ENCODE data around the gene SMIM45.

DNA sequence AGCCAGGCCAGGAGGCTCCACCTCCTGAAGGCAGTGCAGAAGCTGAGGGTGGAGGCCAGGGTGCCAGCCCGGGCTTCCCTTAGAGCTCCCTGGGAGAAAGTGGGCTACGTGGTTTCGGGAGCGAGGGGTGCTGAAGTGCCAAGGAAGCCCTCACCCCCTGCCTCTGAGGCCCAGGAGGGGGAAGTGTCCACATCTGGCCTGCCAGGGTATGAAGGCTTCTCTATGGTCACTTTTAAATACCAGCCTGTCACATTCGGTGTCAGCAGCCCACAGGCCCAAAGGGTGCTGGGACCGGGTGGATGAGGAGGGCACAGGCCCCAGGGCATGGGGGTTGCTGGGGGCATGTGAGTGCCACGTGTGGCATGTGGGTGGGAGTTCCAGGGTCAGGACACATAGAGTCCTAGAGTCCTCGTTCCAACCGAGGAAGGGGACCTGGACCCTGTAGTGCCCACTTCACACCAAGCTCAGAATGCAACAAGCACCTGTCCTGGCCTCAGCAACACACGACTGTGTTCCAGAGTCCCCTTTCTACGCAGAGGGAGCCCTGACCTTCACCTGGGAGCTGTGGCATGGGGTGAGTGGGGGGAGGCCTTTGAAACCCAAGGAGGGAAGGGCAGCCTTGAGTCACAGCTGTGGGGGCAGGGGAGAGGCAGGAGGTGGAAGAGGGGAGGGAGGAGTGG lies 38.8 kb upstream of the SMIM45 start:
- TF ChIP-seq, protein P1, sequence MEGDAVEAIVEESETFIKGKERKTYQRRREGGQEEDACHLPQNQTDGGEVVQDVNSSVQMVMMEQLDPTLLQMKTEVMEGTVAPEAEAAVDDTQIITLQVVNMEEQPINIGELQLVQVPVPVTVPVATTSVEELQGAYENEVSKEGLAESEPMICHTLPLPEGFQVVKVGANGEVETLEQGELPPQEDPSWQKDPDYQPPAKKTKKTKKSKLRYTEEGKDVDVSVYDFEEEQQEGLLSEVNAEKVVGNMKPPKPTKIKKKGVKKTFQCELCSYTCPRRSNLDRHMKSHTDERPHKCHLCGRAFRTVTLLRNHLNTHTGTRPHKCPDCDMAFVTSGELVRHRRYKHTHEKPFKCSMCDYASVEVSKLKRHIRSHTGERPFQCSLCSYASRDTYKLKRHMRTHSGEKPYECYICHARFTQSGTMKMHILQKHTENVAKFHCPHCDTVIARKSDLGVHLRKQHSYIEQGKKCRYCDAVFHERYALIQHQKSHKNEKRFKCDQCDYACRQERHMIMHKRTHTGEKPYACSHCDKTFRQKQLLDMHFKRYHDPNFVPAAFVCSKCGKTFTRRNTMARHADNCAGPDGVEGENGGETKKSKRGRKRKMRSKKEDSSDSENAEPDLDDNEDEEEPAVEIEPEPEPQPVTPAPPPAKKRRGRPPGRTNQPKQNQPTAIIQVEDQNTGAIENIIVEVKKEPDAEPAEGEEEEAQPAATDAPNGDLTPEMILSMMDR (IDR thresholded peaks at IDR 0.05; ENCODE audit: low read length) = no peak
- TF ChIP-seq EZH2phosphoT487 (IDR thresholded peaks at IDR 0.05; ENCODE audit: low read length) (no peak), EZH2 (optimal IDR thresholded peaks at IDR 0.05; ENCODE audit: low read depth, low read length) (no peak)
